ENCODE results near the gene EMILIN1.

Gene EMILIN1

DNA sequence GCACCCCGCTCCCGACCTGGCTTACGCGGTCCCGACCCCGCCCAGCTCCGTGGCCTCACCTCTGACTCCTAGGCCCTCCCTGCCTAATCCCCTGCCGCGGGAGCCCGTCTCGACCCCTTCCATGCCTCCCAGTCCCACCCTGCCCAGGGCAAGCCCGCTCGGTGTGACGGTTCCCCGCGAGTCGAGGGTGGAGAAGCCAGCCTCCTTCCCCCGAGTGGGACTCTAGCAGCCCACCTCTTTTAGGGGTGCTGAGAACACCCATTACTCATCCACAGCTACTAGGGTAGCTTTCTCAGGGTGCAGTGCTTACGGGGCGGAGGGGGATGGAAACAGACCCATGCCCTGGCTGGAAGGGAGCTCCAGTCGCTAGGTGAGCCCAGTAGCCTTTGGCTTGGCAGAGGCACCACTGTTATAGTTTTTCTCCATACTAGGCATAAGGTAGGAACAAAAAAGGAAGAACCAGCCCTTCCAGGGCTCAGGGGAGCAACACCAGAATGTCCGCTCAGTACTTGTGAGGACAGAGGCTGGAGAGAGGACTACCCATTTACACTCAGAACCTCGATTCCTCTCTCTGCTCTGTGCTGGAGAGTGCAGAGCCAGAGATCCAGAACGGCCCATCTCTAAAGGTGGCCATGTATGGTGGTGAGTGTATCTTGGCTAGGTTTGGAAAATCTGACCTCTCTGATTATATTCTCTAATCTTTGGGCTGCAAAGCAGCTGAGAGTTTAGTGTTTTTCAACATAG is 26.3 kb upstream of the EMILIN1 start:
- Histone ChIP-seq H3K4me3 (peak overlapping the region; percentile 65 to 96 (median 84)), H3K27ac (peak overlapping the region; percentile 65 to 92 (median 84))

- Histone ChIP-seq H3K27ac (no peak overlapping the region), H3K4me3 (no peak overlapping the region)
These were observed 25.1 kb upstream of the EMILIN1 start for GRCh38 chr2:27053321-27053720.

DNA sequence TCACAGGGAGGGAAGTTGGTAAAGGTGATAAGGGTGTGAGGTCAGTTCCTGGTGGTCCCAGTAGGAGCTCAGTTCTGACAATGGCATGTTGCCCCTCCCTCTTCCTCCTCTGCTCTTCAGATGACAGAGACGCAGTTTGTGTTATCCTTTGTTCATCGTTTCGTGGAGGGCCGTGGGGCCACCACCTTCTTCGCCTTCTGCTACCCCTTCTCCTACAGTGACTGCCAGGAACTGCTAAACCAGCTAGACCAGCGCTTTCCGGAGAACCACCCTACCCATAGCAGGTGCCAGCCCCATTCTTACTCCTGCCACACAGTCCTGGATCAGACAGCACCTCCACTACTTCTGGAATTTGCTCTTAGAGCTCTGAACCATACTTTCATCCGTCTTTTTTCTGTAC is 24.6 kb upstream of the EMILIN1 start:
- Histone ChIP-seq H3K4me3 (no peak overlapping the region), H3K27ac (no peak overlapping the region)

GRCh38 chr2:27054721-27055120 is 23.7 kb upstream of the EMILIN1 start:
- Histone ChIP-seq H3K27ac (no peak overlapping the region), H3K4me3 (no peak overlapping the region)

GRCh38 chr2:27057184-27057583 is 21.2 kb upstream of the EMILIN1 start:
- no peak overlapping the region for H3K27ac ChIP-seq

DNA sequence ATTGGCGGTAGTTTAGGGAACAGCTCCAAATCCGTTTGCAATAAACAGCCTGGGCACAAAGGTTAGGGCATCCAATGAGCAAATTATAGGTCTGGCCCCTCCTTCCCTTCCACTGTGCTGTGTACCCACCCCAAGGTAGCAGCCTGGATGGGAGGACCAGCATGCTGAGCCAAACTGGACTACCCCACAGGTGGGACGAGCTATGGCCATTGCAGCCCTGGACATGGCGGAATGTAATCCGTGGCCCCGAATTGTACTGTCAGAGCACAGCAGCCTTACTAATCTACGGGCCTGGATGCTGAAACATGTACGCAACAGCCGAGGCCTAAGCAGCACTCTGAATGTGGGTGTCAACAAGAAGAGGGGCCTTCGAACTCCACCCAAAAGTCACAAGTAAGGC is 20.2 kb upstream of the EMILIN1 start:
- H3K4me3 ChIP-seq: no peak overlapping the region
- H3K27ac ChIP-seq: peak overlapping the region in 1 of 21 experiments; percentile 12

More at GRCh38 chr2:27057184-27057583, 21.2 kb upstream of the EMILIN1 start:
- H3K4me3 ChIP-seq: no peak overlapping the region

DNA sequence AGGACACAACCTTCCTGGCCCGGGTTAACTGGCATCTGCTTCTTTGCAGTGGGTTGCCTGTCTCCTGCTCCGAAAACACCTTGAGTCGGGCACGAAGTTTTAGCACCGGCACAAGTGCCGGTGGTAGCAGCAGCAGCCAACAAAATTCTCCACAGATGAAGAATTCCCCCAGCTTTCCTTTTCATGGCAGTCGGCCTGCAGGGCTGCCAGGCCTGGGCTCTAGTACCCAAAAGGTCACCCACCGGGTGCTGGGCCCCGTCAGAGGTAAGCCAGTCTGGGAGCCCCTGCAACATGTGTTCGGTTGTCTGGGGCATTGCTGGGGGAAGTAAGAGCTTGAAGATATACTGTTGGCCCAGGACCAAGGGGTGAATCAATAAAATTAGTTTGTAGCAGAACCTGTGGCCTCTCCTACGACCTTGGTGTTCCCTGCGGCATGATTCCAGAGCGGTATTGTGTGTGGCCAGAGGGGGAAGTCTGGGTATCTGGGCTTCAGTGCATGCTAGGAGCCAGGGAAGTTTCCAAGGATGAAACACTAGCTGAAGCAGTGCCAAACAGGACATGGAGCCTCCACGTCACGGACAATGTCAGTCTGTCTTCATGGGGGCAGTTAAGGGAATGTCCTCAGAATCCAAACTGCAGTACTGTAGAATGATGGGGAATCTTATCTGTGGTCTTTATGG is 19.1 kb upstream of the EMILIN1 start:
- Histone ChIP-seq H3K4me3 (no peak overlapping the region), H3K27ac (peak overlapping the region in 2 of 21 experiments; percentile 1 to 6)

- H3K4me3 ChIP-seq: no peak overlapping the region
- no peak overlapping the region for H3K27ac ChIP-seq
These were observed 18.1 kb upstream of the EMILIN1 start for GRCh38 chr2:27060323-27060722.

DNA sequence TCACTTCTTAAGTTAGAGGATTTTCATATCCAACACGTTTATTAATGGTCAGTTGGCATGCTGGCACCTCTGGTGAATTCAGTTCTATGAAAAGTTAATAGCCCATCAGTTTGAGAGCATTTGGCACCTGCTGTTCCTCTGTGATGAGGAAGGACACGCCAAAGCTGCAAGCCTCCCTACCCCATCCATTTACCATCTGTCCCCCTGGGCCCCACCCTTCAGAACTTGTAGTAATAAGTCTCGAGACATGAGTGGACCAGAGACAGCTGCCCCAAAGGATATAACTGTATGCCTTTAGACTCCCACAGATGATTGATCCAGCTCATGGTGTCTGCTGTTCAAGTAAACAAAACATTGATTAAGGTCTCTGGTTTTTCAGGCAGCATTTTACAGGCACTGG is 13.3 kb upstream of the EMILIN1 start:
- Histone ChIP-seq H3K27ac (no peak overlapping the region), H3K4me3 (no peak overlapping the region)

- H3K4me3 ChIP-seq: no peak overlapping the region
- H3K27ac ChIP-seq: no peak overlapping the region
These were observed 11.0 kb upstream of the EMILIN1 start for GRCh38 chr2:27067385-27067784.

- Histone ChIP-seq H3K27ac (peak overlapping the region in 2 of 21 experiments; percentile 89 to 95), H3K4me3 (no peak overlapping the region)
These were observed 9.0 kb upstream of the EMILIN1 start for GRCh38 chr2:27069436-27069835.

- Histone ChIP-seq H3K27ac (peak overlapping the region in 14 of 21 experiments; percentile 81 to 96 (median 92)), H3K4me3 (peak overlapping the region in 6 of 7 experiments; percentile 62 to 98 (median 90))
These were observed 8.3 kb upstream of the EMILIN1 start for GRCh38 chr2:27069961-27070618.

DNA sequence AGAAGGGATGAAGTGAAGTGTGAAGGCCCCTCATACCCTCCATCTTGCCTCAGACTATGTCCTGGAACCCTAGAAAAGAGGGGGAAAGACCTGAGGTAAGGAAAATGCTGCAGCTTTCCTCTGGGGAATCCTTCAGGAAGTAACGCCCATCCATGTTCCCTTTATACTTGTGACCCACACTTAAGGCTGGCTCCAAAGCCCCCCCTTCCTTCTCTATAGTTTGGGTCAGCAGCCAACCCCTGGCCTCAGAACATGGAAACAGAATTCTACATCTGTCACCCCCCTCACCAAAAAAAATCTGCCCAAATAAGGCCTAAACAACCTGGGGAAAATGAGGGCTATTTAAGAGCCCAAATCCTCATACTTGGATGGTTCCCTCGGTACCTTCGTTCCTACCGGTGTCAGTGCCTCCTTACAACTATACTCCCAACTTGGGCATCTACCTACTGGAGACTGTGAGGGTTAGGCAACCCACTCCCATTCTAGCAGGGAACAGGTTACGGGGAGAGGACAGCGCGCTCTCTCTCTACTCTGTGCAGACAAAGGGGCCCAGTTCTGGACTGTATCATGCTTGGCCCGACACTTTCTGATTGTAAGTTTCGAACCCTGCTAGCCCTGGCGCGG is 7.7 kb upstream of the EMILIN1 start:
- Histone ChIP-seq H3K27ac (peak overlapping the region in 20 of 21 experiments; percentile 78 to 96 (median 92)), H3K4me3 (peak overlapping the region; percentile 62 to 98 (median 86))

DNA sequence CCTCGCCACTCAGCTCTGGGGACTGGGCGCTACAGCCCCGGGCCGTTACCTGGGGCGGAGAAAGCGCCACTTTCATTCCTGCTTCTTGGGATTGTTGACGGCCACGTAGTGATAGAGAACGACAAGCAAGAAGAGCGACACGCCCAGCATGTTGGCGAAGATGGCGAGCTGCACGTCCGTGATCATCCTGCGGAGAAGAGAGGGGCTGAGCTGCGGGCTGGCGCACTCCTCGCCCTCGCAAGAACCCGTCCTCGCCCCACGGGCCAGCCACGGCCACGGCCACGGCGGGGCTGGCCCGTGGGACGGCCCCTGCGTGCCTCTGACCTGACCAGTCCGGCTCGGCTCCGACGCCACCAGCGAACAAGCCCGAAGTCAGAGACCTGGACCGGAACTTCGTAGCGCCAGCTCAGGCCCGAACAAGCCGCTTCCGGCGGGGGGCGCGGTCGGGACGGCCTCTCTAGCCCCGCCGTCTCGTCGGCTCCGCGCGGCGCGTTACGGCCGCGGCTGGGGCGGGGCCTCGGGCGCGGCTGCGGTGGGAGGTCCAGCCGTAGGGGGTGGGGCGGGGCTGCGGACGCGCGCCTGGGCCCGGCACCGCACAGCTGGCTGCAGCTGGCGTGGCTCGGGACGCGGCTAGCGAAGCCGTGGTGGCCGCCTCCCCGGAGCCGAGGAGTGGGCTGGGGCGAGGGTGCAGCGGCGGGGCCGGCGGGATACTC is 7.0 kb upstream of the EMILIN1 start, which contains the start of gene OST4:
Gene OST4 (minus strand): TSS at position 378 of the 713 bp plus-strand sequence.
- H3K27ac ChIP-seq: peak within 1 kb of the TSS in 20 of 21 experiments; percentile 78 to 96 (median 92)
- H3K4me3 ChIP-seq: peak within 1 kb of the TSS; percentile 62 to 98 (median 86)

DNA sequence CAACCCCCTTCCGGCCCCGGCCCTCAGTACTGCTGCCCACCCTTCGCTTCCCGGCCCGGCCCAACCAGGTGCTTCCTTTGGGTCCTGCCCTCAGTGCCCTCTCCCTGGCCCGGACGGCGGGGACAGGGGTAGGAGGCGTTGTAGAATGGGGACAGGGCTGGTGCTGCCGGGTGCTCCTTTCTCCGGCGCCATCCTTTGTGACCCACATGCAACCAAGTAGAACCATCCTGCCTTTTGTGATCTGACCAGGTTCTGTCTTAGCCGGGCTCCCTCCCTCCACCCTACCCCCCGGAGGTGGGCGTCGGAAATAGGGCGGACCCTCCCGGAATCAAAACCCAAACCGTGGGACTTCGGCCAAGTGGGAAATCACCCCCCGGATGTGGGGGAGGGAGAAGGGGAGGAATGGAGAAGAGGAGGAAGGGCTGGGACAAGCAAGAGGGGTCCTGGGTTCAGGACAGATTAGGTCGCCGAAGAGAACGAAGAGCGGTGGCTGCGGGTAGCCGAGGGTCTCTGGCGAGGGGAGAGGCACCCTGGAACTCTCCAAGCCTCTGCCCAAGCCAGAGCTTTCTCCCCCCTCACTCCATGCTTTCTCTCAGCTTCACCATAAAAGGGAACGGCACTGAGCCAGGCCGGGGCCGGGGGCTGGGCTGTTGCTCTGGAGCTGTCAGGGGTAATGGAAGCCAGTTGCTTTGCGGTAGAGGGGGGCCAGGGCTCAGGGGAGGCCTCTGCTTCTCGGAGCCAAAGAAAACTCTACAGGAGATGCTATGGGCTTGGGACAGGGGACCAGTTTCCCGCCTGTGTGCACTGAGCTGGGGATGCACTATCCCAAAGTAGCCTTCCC is 6.2 kb upstream of the EMILIN1 start:
- Histone ChIP-seq H3K4me3 (peak overlapping the region; percentile 62 to 98 (median 86)), H3K27ac (peak overlapping the region in 20 of 21 experiments; percentile 78 to 96 (median 92))

DNA sequence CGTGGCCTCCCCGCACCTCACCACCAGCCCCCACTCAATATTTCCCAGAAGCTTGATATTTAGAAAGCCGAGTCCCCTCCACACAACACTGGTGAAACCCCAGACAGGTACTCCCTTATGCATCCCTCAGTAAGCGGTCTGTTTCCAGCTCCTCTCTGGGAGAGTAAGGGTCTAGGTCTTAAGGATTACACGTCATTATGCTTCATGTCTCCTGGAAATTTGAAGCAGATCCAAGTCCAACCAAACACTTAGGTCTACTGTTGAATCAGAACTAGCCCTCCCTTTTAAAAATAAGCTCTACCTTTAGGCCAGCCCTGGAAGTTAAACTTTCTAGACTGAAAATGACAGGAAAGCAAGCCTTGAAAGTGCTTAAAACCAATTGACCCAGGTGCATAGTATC is 5.5 kb upstream of the EMILIN1 start:
- H3K27ac ChIP-seq: peak overlapping the region in 18 of 21 experiments; percentile 78 to 96 (median 92)
- H3K4me3 ChIP-seq: no peak overlapping the region

DNA sequence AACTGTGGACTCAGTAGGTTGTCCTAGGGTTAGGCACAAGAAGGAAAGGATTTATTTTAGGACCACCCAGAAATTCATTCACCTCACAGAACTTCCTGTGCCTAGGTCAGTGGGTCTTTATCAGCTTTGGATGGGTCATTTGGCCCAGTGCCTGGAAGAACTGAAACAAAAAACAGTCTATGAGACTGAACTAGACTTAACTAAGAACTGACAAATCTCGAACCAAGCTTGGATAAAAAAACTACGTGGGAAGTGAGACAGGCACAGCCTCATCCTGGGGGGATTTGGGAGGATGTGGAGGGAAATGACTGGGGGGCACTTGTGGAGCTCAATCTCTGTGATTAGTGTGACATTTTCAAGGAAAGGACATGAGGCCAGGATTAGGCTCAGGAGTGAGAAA is 4.6 kb upstream of the EMILIN1 start:
- Histone ChIP-seq H3K27ac (peak overlapping the region in 6 of 21 experiments; percentile 6 to 52 (median 30)), H3K4me3 (no peak overlapping the region)

All from skin epidermis (tissue), 12 donors.